A673 (cell line): ENCODE results near the gene TMED9. TPM values are rescaled to one million over a fixed set of nuclear protein-coding genes. Genes with fewer than 3 reads are reported as not detected.
"Not testable (repeated sequence)": the region's sequence is repeated elsewhere in the genome, so short reads cannot be mapped to it uniquely, and the experiment has no call there.

Experiments
- BruUV-seq: library from RNA; stranded (reverse); fragments of 400-500 nt; replicated peaks from 2 replicates; lab custom pipeline; 2021; lab: Mats Ljungman, UMichigan
- CTCF ChIA-PET: fragments of 300-600 bp; sonication (Branson Sonifier 250); formaldehyde crosslinking; loops from one replicate; lab custom pipeline; 2022; ENCODE audit warnings: antibody characterized with exemption; lab: Charles Lee
- POLR2A ChIA-PET: fragments of 300-600 bp; sonication (Branson Sonifier 250); formaldehyde crosslinking; loops from one replicate; lab custom pipeline; 2022; ENCODE audit warnings: antibody characterized with exemption; ENCODE audit not compliant: low non-redundant PET; lab: Charles Lee
- DNase-seq: peaks from one replicate; pipeline ENCODE4 v3.0.0-alpha.2; 2015; ENCODE audit warnings: low spot score
- H3K27ac ChIP-seq: fragments of 200-600 bp; sonication (generic); 2 replicates; pipeline ENCODE4 v1.5.1; 2016; ENCODE audit warnings: mixed run types, low read depth, mild to moderate bottlenecking, mixed read lengths, antibody characterized with exemption, low read length; ENCODE audit not compliant: poor library complexity, severe bottlenecking
- H3K27me3 ChIP-seq: fragments of 200-600 bp; sonication (generic); replicated peaks from 2 replicates; pipeline ENCODE4 v1.6.1; 2017; ENCODE audit warnings: mixed run types, low read depth, mild to moderate bottlenecking, mixed read lengths, antibody characterized with exemption, low read length; ENCODE audit not compliant: insufficient read depth, poor library complexity
- H3K36me3 ChIP-seq: fragments of 200-600 bp; sonication (generic); 2 replicates; pipeline ENCODE4 v1.6.1; 2016; ENCODE audit warnings: mixed run types, mild to moderate bottlenecking, mixed read lengths, antibody characterized with exemption, low read length; ENCODE audit not compliant: insufficient read depth, poor library complexity, severe bottlenecking
- H3K4me1 ChIP-seq: fragments of 200-600 bp; sonication (generic); 2 replicates; pipeline ENCODE4 v1.6.1; 2017; ENCODE audit warnings: mixed run types, mild to moderate bottlenecking, mixed read lengths, antibody characterized with exemption, low read length; ENCODE audit not compliant: insufficient read depth, poor library complexity, severe bottlenecking
- H3K4me3 ChIP-seq: fragments of 200-600 bp; sonication (generic); 2 replicates; pipeline ENCODE4 v1.5.1; 2016; ENCODE audit warnings: low read depth, mixed run types, mild to moderate bottlenecking, mixed read lengths, low read length; ENCODE audit not compliant: poor library complexity, severe bottlenecking
- H3K9me3 ChIP-seq: fragments of 200-600 bp; sonication (generic); 2 replicates; pipeline ENCODE4 v1.6.1; 2016; ENCODE audit warnings: mixed run types, low read depth, mild to moderate bottlenecking, mixed read lengths, antibody characterized with exemption, low read length; ENCODE audit not compliant: poor library complexity, severe bottlenecking
- intact Hi-C: fragments of 100-400 bp; cut with micrococcal nuclease; formaldehyde crosslinking; loops from one replicate; pipeline ENCODE4 v1.10.0; 2022; ENCODE audit not compliant: unreplicated experiment
- total RNA-seq: library from RNA; stranded (reverse); gene quantifications from 2 replicates; pipeline ENCODE4 v1.2.3, GENCODE V29; 2021

The TMED9 gene
- total RNA-seq, 1 experiment from 2014 or later = 88.6 TPM

- BruUV-seq, H3K4me3 ChIP-seq, intact Hi-C loops, H3K27ac ChIP-seq, H3K27me3 ChIP-seq, DNase-seq, H3K4me1 ChIP-seq, H3K36me3 ChIP-seq, H3K9me3 ChIP-seq, POLR2A ChIA-PET, CTCF ChIA-PET: not testable (repeated sequence)
Measured at GRCh38 chr5:177634912-177635311, 42.9 kb downstream of the TMED9 start.

- H3K4me1 ChIP-seq, intact Hi-C loops, CTCF ChIA-PET, H3K9me3 ChIP-seq, DNase-seq, H3K27ac ChIP-seq, H3K36me3 ChIP-seq, BruUV-seq, POLR2A ChIA-PET, H3K27me3 ChIP-seq, H3K4me3 ChIP-seq: not testable (repeated sequence)
Measured at GRCh38 chr5:177645462-177645861, 53.5 kb downstream of the TMED9 start.

Other genes with a start within 250 kb of the TMED9 start
- gene LMAN2, start 240.5 kb upstream of the TMED9 start, total RNA-seq = 97.7 and 98.4 TPM in 2 replicates
- 3.1 and 6.5 TPM in 2 replicates for gene RGS14, start 234.3 kb upstream of the TMED9 start, total RNA-seq
- gene SLC34A1, start 207.8 kb upstream of the TMED9 start, total RNA-seq = not detected in 2 replicates
- gene PFN3, start 191.5 kb upstream of the TMED9 start, total RNA-seq = not detected in 2 replicates
- 0.81 TPM in 1 of 2 replicates, not detected in the other for gene F12, start 182.6 kb upstream of the TMED9 start, total RNA-seq
- 32.1 and 38.1 TPM in 2 replicates for gene GRK6, start 165.5 kb upstream of the TMED9 start, total RNA-seq
- 3.0 and 5.3 TPM in 2 replicates for gene PRR7, start 145.4 kb upstream of the TMED9 start, total RNA-seq
- 271 and 286 TPM in 2 replicates for gene DBN1, start 118.6 kb upstream of the TMED9 start, total RNA-seq
- gene PDLIM7, start 94.6 kb upstream of the TMED9 start, total RNA-seq = 116 and 132 TPM in 2 replicates
- gene DOK3, start 82.4 kb upstream of the TMED9 start, total RNA-seq = 13.1 and 15.0 TPM in 2 replicates
- 82.3 and 87.7 TPM in 2 replicates for gene DDX41, start 75.2 kb upstream of the TMED9 start, total RNA-seq
- gene FAM193B, start 37.6 kb upstream of the TMED9 start, total RNA-seq = 43.8 and 53.5 TPM in 2 replicates
- gene B4GALT7, start 7.9 kb downstream of the TMED9 start, total RNA-seq = 15.0 and 17.3 TPM in 2 replicates
- not detected in 2 replicates for gene FAM153A, start 190.7 kb downstream of the TMED9 start, total RNA-seq